K562 (cell line): ENCODE results near the gene RRAS. TPM values are rescaled to one million over a fixed set of nuclear protein-coding genes. Genes with fewer than 3 reads are reported as not detected.

Source experiments
- JUND ChIP-seq, 2 experiments: IDR thresholded peaks; 2 replicates in 1 of 2; 3 replicates in 1 of 2; pipeline ENCODE4 v1.6.1; 2011; ENCODE audit warnings: borderline replicate concordance in 2 of 2, low read depth in 2 of 2, low read length in 2 of 2, improper control_type of control experiment in 1 of 2, missing biosample characterization in 1 of 2, missing genetic modification characterization in 1 of 2, missing genetic modification reagents in 1 of 2
- NCOA2 ChIP-seq, 2 experiments: fragments of 450-650 bp; IDR thresholded peaks; 2 replicates each; pipeline ENCODE4 v1.6.1; 2018; ENCODE audit warnings: mild to moderate bottlenecking in 2 of 2, moderate library complexity in 1 of 2; ENCODE audit not compliant: partially characterized antibody in 2 of 2
- NCOA6 ChIP-seq: fragments of 450-650 bp; IDR thresholded peaks from 2 replicates; pipeline ENCODE4 v1.6.1; 2017; ENCODE audit warnings: mild to moderate bottlenecking
- TFAM ChIP-seq: fragments of 250-450 bp; sonication (Bioruptor Pico); conservative IDR thresholded peaks from 2 replicates; pipeline ENCODE4 v1.5.0; 2021; ENCODE audit warnings: mild to moderate bottlenecking, moderate library complexity
- ZNF124 ChIP-seq: sonication (generic); formaldehyde crosslinking; IDR thresholded peaks from 2 replicates; pipeline ENCODE4 v1.8.1; 2022; ENCODE audit warnings: missing genetic modification reagents
- ZNF561 ChIP-seq: fragments of 450-650 bp; formaldehyde crosslinking; conservative IDR thresholded peaks from 2 replicates; pipeline ENCODE4 v1.4.0; 2020; ENCODE audit warnings: mild to moderate bottlenecking, moderate library complexity
- polyA plus RNA-seq, 8 experiments: library from polyadenylated mRNA; depleted of rRNA in 4 of 8; stranded (reverse) in 5 of 8; unstranded in 3 of 8; fragments of >200 nt; fragmentation: Nextera tagmentation in 2 of 8; fragmentation: Illumina TruSeq in 1 of 8; extraction: Ambion mirVana in 2 of 8; extraction: Trizol in 1 of 8; gene quantifications; 2 replicates each; pipeline versions ENCODE4 v1.2.1 to v1.2.3, GENCODE V29; 2011 to 2014; ENCODE audit warnings: inconsistent platforms in 1 of 8, missing spikeins in 1 of 8
- total RNA-seq, 7 experiments: library from RNA; depleted of rRNA in 6 of 7; stranded (reverse); fragments of >200 nt in 6 of 7; fragmentation: Illumina TruSeq in 2 of 7; extraction: Trizol in 2 of 7; gene quantifications; 2 replicates each; pipeline versions ENCODE4 v1.2.1 to v1.2.3, GENCODE V29; 2011 to 2021; ENCODE audit warnings: low replicate concordance in 1 of 7
- TF ChIP-seq, protein P1 (sequence below): conservative IDR thresholded peaks from 2 replicates; pipeline ENCODE4 v1.6.1; 2011; ENCODE audit warnings: low read depth, mild to moderate bottlenecking, low read length; ENCODE audit not compliant: control insufficient read depth
- TF ChIP-seq, protein P2 (sequence below), 3 experiments: IDR thresholded peaks in 2 of 3; conservative IDR thresholded peaks in 1 of 3; 2 replicates each; pipeline ENCODE4 v1.5.1; 2011 to 2012; ENCODE audit warnings: low read length in 3 of 3, mild to moderate bottlenecking in 3 of 3, control low read depth in 2 of 3, improper control_type of control experiment in 1 of 3, inconsistent platforms in 1 of 3, low read depth in 1 of 3, mixed read lengths in 1 of 3, moderate library complexity in 1 of 3; ENCODE audit not compliant: insufficient read depth in 2 of 3
- TF ChIP-seq, protein P3 (sequence below), 2 experiments: IDR thresholded peaks; 2 replicates each; pipeline ENCODE4 v1.6.1; 2012; ENCODE audit warnings: improper control_type of control experiment in 2 of 2, low read depth in 2 of 2, low read length in 2 of 2, borderline replicate concordance in 1 of 2
- TF ChIP-seq, protein P4 (sequence below), 2 experiments: fragments of 450-650 bp in 1 of 2; sonication (generic) in 1 of 2; formaldehyde crosslinking; conservative IDR thresholded peaks; 2 replicates each; pipeline versions ENCODE4 v1.4.0 to v1.8.1; 2020 to 2022; ENCODE audit warnings: mild to moderate bottlenecking in 1 of 2, missing genetic modification reagents in 1 of 2
- TF ChIP-seq, protein P5 (sequence below): sonication (generic); formaldehyde crosslinking; IDR thresholded peaks from 2 replicates; pipeline ENCODE4 v1.8.0; 2022; ENCODE audit warnings: missing genetic modification reagents, mild to moderate bottlenecking, moderate library complexity, borderline replicate concordance
- TF ChIP-seq, protein P6 (sequence below): sonication (generic); formaldehyde crosslinking; IDR thresholded peaks from 2 replicates; pipeline ENCODE4 v1.8.1; 2023; ENCODE audit warnings: mild to moderate bottlenecking, missing genetic modification reagents
- TF ChIP-seq, protein P7 (sequence below): sonication (generic); formaldehyde crosslinking; IDR thresholded peaks from 2 replicates; pipeline ENCODE4 v1.8.0; 2022; ENCODE audit warnings: mild to moderate bottlenecking, missing genetic modification reagents

The RRAS gene
- total and polyA plus RNA-seq, 9 of the 15 experiments (the other 6 are each of a cell fraction or from before 2014, with no cell fraction given), result 0.70 to 17.3 (median 8.2) TPM

DNA sequence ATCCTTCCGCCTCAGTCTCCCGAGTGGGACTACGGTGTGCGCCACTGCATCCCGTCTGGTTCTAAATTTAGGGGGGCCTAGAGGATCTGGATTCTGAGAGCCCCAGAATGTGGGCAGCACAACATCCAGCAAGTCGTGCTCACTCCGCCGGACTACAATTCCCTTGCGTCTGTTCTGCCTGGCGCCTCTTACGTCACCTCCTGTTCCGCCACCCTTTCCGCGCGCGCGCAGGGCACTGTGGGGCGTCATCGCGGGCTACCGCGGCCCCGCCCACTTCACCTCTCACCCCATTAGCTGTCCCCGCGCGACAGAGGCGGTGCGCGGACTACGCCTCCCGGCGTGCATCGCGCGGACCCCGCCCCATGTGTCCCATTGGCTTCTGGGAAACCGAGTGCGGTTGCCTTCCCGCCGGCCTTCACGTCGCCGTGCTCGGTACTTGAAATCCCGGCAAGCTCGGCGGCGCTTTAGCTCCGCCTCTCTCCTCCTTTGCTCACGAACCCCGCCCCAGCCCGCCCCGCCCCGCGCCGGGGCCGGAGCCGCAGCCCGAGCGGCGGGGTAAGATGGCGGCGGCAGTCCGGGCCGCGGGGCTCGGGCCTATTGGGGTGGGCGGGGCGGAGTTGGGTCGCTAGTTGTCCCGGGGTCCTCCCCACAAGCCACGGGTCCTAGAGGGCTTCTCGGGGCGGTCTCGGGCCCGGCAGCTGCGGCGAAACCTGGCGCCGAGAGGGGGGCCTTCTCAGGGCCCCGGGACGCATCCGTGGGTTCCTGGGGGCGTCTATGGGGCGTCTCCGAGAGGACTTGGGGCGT, 1.9 kb upstream of the RRAS start, which contains the start of gene SCAF1 (continued):
- TF ChIP-seq, protein P1, sequence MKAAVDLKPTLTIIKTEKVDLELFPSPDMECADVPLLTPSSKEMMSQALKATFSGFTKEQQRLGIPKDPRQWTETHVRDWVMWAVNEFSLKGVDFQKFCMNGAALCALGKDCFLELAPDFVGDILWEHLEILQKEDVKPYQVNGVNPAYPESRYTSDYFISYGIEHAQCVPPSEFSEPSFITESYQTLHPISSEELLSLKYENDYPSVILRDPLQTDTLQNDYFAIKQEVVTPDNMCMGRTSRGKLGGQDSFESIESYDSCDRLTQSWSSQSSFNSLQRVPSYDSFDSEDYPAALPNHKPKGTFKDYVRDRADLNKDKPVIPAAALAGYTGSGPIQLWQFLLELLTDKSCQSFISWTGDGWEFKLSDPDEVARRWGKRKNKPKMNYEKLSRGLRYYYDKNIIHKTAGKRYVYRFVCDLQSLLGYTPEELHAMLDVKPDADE, result peak; percentile 99
- TF ChIP-seq, protein P2, sequence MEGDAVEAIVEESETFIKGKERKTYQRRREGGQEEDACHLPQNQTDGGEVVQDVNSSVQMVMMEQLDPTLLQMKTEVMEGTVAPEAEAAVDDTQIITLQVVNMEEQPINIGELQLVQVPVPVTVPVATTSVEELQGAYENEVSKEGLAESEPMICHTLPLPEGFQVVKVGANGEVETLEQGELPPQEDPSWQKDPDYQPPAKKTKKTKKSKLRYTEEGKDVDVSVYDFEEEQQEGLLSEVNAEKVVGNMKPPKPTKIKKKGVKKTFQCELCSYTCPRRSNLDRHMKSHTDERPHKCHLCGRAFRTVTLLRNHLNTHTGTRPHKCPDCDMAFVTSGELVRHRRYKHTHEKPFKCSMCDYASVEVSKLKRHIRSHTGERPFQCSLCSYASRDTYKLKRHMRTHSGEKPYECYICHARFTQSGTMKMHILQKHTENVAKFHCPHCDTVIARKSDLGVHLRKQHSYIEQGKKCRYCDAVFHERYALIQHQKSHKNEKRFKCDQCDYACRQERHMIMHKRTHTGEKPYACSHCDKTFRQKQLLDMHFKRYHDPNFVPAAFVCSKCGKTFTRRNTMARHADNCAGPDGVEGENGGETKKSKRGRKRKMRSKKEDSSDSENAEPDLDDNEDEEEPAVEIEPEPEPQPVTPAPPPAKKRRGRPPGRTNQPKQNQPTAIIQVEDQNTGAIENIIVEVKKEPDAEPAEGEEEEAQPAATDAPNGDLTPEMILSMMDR (IDR thresholded peaks at IDR 0.05 in 2 of 3, conservative IDR thresholded peaks at IDR 0.05 in 1 of 3; ENCODE audit: insufficient read depth in 2 of 3, low read depth in 1 of 3, low read length in 3 of 3), result no peak
- TF ChIP-seq TFAM (CRISPR knock-in tag) (no peak), NCOA2 (IDR thresholded peaks at IDR 0.05; ENCODE audit: partially characterized antibody in 2 of 2) (no peak), NCOA6 (no peak), JUND (IDR thresholded peaks at IDR 0.05; ENCODE audit: borderline replicate concordance, low read depth, low read length) (peak; percentile 88), JUND (tag; IDR thresholded peaks at IDR 0.05; ENCODE audit: borderline replicate concordance, low read depth, low read length) (peak; percentile 85; the same call in 2 of the 3 replicates), ZNF124 (CRISPR knock-in tag) (no peak), ZNF561 (no peak)
- TF ChIP-seq, protein P3, sequence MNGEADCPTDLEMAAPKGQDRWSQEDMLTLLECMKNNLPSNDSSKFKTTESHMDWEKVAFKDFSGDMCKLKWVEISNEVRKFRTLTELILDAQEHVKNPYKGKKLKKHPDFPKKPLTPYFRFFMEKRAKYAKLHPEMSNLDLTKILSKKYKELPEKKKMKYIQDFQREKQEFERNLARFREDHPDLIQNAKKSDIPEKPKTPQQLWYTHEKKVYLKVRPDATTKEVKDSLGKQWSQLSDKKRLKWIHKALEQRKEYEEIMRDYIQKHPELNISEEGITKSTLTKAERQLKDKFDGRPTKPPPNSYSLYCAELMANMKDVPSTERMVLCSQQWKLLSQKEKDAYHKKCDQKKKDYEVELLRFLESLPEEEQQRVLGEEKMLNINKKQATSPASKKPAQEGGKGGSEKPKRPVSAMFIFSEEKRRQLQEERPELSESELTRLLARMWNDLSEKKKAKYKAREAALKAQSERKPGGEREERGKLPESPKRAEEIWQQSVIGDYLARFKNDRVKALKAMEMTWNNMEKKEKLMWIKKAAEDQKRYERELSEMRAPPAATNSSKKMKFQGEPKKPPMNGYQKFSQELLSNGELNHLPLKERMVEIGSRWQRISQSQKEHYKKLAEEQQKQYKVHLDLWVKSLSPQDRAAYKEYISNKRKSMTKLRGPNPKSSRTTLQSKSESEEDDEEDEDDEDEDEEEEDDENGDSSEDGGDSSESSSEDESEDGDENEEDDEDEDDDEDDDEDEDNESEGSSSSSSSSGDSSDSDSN (IDR thresholded peaks at IDR 0.05; ENCODE audit: borderline replicate concordance in 1 of 2, low read depth in 2 of 2, low read length in 2 of 2), result 0 out of 4 replicates have a peak, but pooled peaks of 1 of the 2 experiments have one; percentile 14
- TF ChIP-seq, protein P4, sequence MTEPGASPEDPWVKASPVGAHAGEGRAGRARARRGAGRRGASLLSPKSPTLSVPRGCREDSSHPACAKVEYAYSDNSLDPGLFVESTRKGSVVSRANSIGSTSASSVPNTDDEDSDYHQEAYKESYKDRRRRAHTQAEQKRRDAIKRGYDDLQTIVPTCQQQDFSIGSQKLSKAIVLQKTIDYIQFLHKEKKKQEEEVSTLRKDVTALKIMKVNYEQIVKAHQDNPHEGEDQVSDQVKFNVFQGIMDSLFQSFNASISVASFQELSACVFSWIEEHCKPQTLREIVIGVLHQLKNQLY (CRISPR knock-in tag; conservative IDR thresholded peaks at IDR 0.05), result 0 out of 4 replicates have a peak, but pooled peaks of 1 of the 2 experiments have one; percentile 46
- TF ChIP-seq, protein P5, sequence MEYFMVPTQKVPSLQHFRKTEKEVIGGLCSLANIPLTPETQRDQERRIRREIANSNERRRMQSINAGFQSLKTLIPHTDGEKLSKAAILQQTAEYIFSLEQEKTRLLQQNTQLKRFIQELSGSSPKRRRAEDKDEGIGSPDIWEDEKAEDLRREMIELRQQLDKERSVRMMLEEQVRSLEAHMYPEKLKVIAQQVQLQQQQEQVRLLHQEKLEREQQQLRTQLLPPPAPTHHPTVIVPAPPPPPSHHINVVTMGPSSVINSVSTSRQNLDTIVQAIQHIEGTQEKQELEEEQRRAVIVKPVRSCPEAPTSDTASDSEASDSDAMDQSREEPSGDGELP (CRISPR knock-in tag), result peak; percentile 92
- TF ChIP-seq, protein P6, sequence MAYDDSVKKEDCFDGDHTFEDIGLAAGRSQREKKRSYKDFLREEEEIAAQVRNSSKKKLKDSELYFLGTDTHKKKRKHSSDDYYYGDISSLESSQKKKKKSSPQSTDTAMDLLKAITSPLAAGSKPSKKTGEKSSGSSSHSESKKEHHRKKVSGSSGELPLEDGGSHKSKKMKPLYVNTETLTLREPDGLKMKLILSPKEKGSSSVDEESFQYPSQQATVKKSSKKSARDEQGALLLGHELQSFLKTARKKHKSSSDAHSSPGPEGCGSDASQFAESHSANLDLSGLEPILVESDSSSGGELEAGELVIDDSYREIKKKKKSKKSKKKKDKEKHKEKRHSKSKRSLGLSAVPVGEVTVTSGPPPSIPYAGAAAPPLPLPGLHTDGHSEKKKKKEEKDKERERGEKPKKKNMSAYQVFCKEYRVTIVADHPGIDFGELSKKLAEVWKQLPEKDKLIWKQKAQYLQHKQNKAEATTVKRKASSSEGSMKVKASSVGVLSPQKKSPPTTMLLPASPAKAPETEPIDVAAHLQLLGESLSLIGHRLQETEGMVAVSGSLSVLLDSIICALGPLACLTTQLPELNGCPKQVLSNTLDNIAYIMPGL (CRISPR knock-in tag), result no peak
- TF ChIP-seq, protein P7, sequence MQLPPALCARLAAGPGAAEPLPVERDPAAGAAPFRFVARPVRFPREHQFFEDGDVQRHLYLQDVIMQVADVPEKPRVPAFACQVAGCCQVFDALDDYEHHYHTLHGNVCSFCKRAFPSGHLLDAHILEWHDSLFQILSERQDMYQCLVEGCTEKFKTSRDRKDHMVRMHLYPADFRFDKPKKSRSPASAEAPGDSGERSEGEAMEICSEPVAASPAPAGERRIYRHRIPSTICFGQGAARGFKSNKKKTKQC (CRISPR knock-in tag), result no peak
